HepG2 (cell line): ENCODE measurements around the gene PLD2. TPM values are rescaled to one million over a fixed set of nuclear protein-coding genes. Genes with fewer than 3 reads are reported as not detected.

Experiments used
- BCL6 ChIP-seq: IDR thresholded peaks from 2 replicates; pipeline ENCODE4 v1.6.1; 2016; ENCODE audit warnings: missing genetic modification reagents, missing compliant biosample characterization
- ELF1 ChIP-seq: sonication (generic); formaldehyde crosslinking; IDR thresholded peaks from 2 replicates; pipeline ENCODE4 v1.4.0; 2020; ENCODE audit warnings: missing genetic modification reagents
- ETV6 ChIP-seq: sonication (generic); formaldehyde crosslinking; conservative IDR thresholded peaks from 2 replicates; pipeline ENCODE4 v1.4.0; 2020; ENCODE audit warnings: missing genetic modification reagents
- GATAD2A ChIP-seq: IDR thresholded peaks from 2 replicates; pipeline ENCODE4 v1.6.1; 2016
- KAT8 ChIP-seq: IDR thresholded peaks from 2 replicates; pipeline ENCODE4 v1.6.1; 2016; ENCODE audit warnings: missing genetic modification reagents, missing compliant biosample characterization
- KIAA2018 ChIP-seq: sonication (generic); formaldehyde crosslinking; IDR thresholded peaks from 2 replicates; pipeline ENCODE4 v1.5.0; 2020; ENCODE audit warnings: mild to moderate bottlenecking, missing genetic modification reagents, borderline replicate concordance
- POLR2AphosphoS2 ChIP-seq: IDR thresholded peaks from 2 replicates; pipeline ENCODE4 v1.6.1; 2011; ENCODE audit warnings: low read depth, low read length, improper control_type of control experiment
- TGIF2 ChIP-seq: IDR thresholded peaks from 2 replicates; pipeline ENCODE4 v1.6.1; 2016; ENCODE audit warnings: control low read depth, missing compliant biosample characterization
- WIZ ChIP-seq: sonication (generic); formaldehyde crosslinking; IDR thresholded peaks from 2 replicates; pipeline ENCODE4 v1.5.1; 2020; ENCODE audit warnings: mild to moderate bottlenecking, missing genetic modification reagents
- ZBTB1 ChIP-seq: sonication (generic); formaldehyde crosslinking; IDR thresholded peaks from 2 replicates; pipeline ENCODE4 v1.4.0; 2020; ENCODE audit warnings: missing genetic modification reagents, borderline replicate concordance
- ZBTB4 ChIP-seq: sonication (generic); formaldehyde crosslinking; IDR thresholded peaks from 2 replicates; pipeline ENCODE4 v1.4.0; 2020; ENCODE audit warnings: missing genetic modification reagents, mild to moderate bottlenecking, borderline replicate concordance
- ZC3H4 ChIP-seq: sonication (generic); formaldehyde crosslinking; IDR thresholded peaks from 2 replicates; pipeline ENCODE4 v1.4.0; 2020; ENCODE audit warnings: missing genetic modification reagents, borderline replicate concordance
- ZFP36L2 ChIP-seq: sonication (generic); formaldehyde crosslinking; IDR thresholded peaks from 2 replicates; pipeline ENCODE4 v1.4.0; 2020; ENCODE audit warnings: missing genetic modification reagents
- ZFY ChIP-seq: sonication (generic); formaldehyde crosslinking; IDR thresholded peaks from 2 replicates; pipeline ENCODE4 v1.4.0; 2020; ENCODE audit warnings: missing genetic modification reagents
- ZGPAT ChIP-seq: IDR thresholded peaks from 2 replicates; pipeline ENCODE4 v1.6.1; 2016; ENCODE audit warnings: mild to moderate bottlenecking
- ZMYM2 ChIP-seq: sonication (generic); formaldehyde crosslinking; IDR thresholded peaks from 2 replicates; pipeline ENCODE4 v1.8.0; 2022; ENCODE audit warnings: mild to moderate bottlenecking, missing genetic modification reagents
- ZNF468 ChIP-seq: sonication (generic); formaldehyde crosslinking; IDR thresholded peaks from 2 replicates; pipeline ENCODE4 v1.8.0; 2022; ENCODE audit warnings: mild to moderate bottlenecking, moderate library complexity, missing genetic modification reagents
- polyA plus RNA-seq, 8 experiments: library from polyadenylated mRNA; depleted of rRNA in 3 of 8; stranded (reverse) in 7 of 8; unstranded in 1 of 8; fragments of >200 nt; fragmentation: Illumina TruSeq in 4 of 8; extraction: Trizol in 4 of 8; gene quantifications; 2 replicates each; pipeline versions ENCODE4 v1.2.1 to v1.2.3, GENCODE V29; 2011 to 2016; ENCODE audit warnings: low read depth in 4 of 8, missing spikeins in 1 of 8, mixed read lengths in 1 of 8; ENCODE audit not compliant: insufficient read depth in 1 of 8
- total RNA-seq, 5 experiments: library from RNA; depleted of rRNA; stranded (reverse); fragments of >200 nt; fragmentation: Illumina TruSeq; extraction: Trizol; gene quantifications; 2 replicates each; pipeline ENCODE4 v1.2.3, GENCODE V29; 2016; ENCODE audit warnings: low read depth in 1 of 5

The PLD2 gene
- total and polyA plus RNA-seq, 2 of the 13 experiments (the other 11 are each of a cell fraction or from before 2014, with no cell fraction given): 13.4 to 29.7 TPM

GRCh38 chr17:4788807-4789700, 17.9 kb upstream of the PLD2 start, which contains the start of gene GLTPD2 (continued):
- TF ChIP-seq KIAA2018 (no peak), ZFP36L2 (no peak), GATAD2A (CRISPR knock-in tag) (peak; percentile 85), ZC3H4 (no peak), ZBTB4 (no peak), ZNF468 (CRISPR knock-in tag) (0 out of 2 replicates have a peak, but pooled peaks have one; percentile 16), WIZ (CRISPR knock-in tag) (no peak), BCL6 (peak; percentile 54), ZMYM2 (CRISPR knock-in tag) (no peak), ZBTB1 (CRISPR knock-in tag) (no peak), ZGPAT (no peak), POLR2AphosphoS2 (no peak), ZFY (CRISPR knock-in tag) (peak; percentile 53; the same call in 1 of the 2 replicates), TGIF2 (no peak), KAT8 (no peak), ETV6 (peak; percentile 74; the same call in 1 of the 2 replicates), ELF1 (peak; percentile 48; the same call in 1 of the 2 replicates)
